ACHN (cell line): Measurements from ENCODE around the gene LRRC49.
"Not testable (repeated sequence)": the region's sequence is repeated elsewhere in the genome, so short reads cannot be mapped to it uniquely, and the experiment has no call there.

ENCODE experiments used
- DNase-seq: peaks from one replicate; pipeline ENCODE4 v3.0.0-alpha.2; 2015
- in situ Hi-C: cut with HindIII; loops from 2 replicates; pipeline ENCODE4 v1.10.0; 2017; ENCODE audit warnings: low sequenced_read_pairs, low pct_ligation_motif_present, low pct_unique_long_range_greater_than_20kb

The LRRC49 gene

GRCh38 chr15:70912187-70912586 is 19.6 kb downstream of the LRRC49 start:
- no peak for DNase-seq
- in situ Hi-C loops: no loop called here

- in situ Hi-C loops: no loop called here
- no peak for DNase-seq
Measured at GRCh38 chr15:70916531-70916930, 23.9 kb downstream of the LRRC49 start.

- in situ Hi-C loops: no loop called here
Measured at GRCh38 chr15:70917955-70918354, 25.3 kb downstream of the LRRC49 start.

GRCh38 chr15:70920981-70921696 is 28.5 kb downstream of the LRRC49 start:
- DNase-seq: no peak
- in situ Hi-C loops: no loop called here

More at GRCh38 chr15:70917955-70918354, 25.3 kb downstream of the LRRC49 start:
- no peak for DNase-seq

DNA sequence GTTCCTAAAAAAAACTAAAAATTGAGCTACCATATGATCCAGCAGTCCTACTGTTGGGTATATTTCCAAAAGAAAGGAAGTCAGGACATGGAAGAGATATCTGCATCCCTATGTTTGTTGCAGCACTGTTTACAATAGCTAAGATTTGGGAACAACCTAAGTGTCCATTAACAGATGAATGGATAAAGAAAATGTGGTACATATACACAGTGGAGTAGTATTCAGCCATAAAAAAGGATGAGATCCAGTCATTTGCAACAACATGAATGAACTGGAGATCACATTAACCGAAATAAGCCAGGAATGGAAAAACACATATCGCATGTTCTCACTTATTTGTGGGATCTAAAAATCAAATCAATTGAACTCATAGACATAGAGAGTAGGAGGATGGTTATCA is 29.5 kb downstream of the LRRC49 start:
- DNase-seq: no peak
- in situ Hi-C loops: no loop called here

- DNase-seq: no peak
- in situ Hi-C loops: no loop called here
Measured at GRCh38 chr15:70923311-70924080, 30.9 kb downstream of the LRRC49 start.

DNA sequence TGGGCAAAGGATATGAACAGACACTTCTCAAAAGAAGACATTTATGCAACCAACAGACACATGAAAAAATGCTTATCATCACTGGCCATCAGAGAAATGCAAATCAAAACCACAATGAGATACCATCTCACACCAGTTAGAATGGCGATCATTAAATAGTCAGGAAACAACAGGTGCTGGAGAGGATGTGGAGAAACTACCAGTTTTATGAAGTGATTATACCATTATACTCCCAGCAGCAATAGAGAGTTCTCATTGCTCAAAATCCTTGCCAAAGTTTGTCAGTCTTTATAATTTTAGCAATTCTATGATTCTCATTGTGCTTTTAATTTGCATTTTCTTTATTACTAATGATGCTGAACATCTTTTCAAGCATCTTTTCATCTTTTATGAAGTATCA is 34.3 kb downstream of the LRRC49 start:
- in situ Hi-C loops, DNase-seq: not testable (repeated sequence)

- DNase-seq: no peak
- in situ Hi-C loops: no loop called here
Measured at GRCh38 chr15:70931821-70932220, 39.2 kb downstream of the LRRC49 start.

- no peak for DNase-seq
- in situ Hi-C loops: no loop called here
Measured at GRCh38 chr15:70932397-70932796, 39.8 kb downstream of the LRRC49 start.

DNA sequence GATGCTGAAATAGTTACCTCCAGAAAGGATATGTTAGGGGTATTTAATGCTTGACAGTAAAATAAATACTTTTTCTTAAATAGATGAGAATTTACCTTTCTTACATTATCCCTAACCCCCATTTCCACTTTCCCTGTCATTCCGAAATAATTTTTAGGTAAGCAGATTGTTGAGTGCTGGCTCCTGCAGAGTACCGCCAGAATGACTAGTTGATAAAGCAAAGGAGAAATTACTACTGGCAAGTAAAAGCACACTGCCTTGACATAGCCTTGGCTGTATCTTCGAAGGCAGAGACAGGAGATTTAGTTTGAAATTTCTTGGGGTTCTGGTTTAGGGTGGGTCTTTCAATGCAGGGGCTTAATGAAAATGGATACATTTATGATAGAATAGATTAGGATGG is 40.8 kb downstream of the LRRC49 start:
- in situ Hi-C loops: no loop called here
- DNase-seq: no peak

DNA sequence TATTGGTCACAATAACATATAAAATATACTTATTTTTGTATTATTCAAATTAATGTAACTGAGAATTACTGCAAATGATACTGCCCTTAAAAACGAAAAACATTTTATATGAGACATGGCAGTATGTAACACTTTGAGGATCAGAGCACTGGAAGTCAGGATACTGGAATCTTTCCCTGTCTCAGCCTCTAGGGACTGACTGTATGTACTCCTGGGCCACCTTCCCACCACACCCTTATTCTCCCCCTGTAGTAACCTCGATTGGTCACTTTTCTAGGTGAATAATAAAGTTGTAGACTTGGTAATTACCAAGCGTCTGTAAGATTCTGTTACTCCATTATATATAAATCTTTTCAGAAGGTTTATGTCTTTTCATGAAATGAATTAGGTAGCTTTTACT is 43.0 kb downstream of the LRRC49 start:
- in situ Hi-C loops: no loop called here
- no peak for DNase-seq

DNA sequence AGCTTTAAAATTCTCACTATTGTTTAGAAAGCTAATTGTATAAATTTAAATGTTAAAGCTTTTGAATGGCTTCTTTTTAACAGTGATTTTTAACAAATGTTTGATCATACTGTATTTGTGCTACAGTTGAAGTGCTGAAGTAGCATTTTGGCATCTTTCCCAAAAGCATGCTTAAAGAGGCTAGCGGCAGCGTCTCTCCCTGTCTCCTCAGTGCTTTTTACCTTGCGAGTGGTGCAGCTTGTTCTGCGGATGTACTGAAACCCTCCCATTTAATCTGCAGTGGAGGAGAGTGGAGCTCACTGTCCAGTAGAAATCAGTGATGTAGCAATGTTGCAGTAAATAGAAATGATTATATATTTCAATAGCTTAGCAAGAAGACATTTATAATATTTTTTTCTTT is 43.7 kb downstream of the LRRC49 start:
- in situ Hi-C loops: no loop called here
- DNase-seq: no peak

DNA sequence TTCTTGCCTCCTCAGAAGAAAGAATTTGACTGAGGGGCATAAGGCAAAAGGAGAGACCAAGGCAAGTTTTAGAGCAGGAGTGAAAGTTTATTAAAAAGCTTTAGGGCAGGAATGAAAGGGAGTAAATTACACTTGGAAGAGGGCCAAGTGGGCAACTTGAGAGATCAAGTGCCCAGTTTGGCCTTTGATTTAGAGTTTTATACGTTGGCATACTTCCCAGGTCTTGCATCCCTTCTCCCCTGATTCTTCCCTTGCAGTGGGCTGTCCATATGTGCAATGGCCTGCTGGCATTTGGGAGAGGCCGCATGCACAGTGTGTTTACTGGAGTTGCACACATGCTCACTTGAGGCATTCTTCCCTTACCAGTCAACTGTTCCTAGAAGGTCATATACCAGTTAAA is 50.7 kb downstream of the LRRC49 start:
- in situ Hi-C loops, DNase-seq: not testable (repeated sequence)

GRCh38 chr15:70947351-70948335 is 55.0 kb downstream of the LRRC49 start:
- in situ Hi-C loops: no loop called here
- no peak for DNase-seq

DNA sequence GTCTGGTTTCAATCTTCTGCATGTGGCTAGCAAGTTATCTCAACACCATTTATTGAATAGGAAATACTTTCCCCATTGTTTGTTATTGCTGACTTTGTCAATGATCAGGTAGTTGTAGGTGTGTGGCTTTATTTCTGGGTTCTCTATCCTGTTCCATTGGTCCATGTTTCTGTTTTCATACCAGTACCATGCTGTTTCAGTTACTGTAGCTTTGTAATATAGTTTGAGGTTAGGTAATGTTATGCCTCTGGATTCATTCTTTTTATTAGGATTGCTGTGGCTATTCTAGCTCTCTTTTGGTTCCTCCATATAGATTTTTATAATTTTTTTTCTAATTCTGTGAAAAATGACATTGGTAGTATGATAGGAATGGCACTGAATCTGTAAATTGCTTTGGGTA is 58.3 kb downstream of the LRRC49 start:
- in situ Hi-C loops: no loop called here
- DNase-seq: no peak

- no peak for DNase-seq
- in situ Hi-C loops: no loop called here
Measured at GRCh38 chr15:70954171-70954570, 61.5 kb downstream of the LRRC49 start.

GRCh38 chr15:70954733-70955132 is 62.1 kb downstream of the LRRC49 start:
- in situ Hi-C loops: no loop called here
- DNase-seq: no peak

GRCh38 chr15:70955151-70955550 is 62.5 kb downstream of the LRRC49 start:
- DNase-seq: no peak

More at GRCh38 chr15:70955151-70955550, 62.5 kb downstream of the LRRC49 start:
- in situ Hi-C loops: no loop called here
